Activated T-cell treated with anti-CD3 and anti-CD28 coated beads, Interleukin-2, amount 50 U/mL, for 4 hours (primary cell): ENCODE measurements around the gene ARHGEF37. TPM values are rescaled to one million over a fixed set of nuclear protein-coding genes. Genes with fewer than 3 reads are reported as not detected.
"Not testable (repeated sequence)": the region's sequence is repeated elsewhere in the genome, so short reads cannot be mapped to it uniquely, and the experiment has no call there.

Experiments used
- ATAC-seq, 2 donors: fragments of 200-7000 bp; cut with Tn5 transposase; one replicate each; pipeline ENCODE4 v1.10.0; 2021
- DNase-seq: peaks from one replicate; pipeline ENCODE4 v3.0.0-alpha.2; 2020
- H3K27me3 Mint-ChIP-seq: one replicate; pipeline ENCODE4 v1.8.0; 2021; ENCODE audit warnings: low read depth, mixed read lengths
- H3K36me3 Mint-ChIP-seq: one replicate; pipeline ENCODE4 v1.8.0; 2022; ENCODE audit warnings: mixed read lengths; ENCODE audit not compliant: insufficient read depth
- H3K4me1 Mint-ChIP-seq: one replicate; pipeline ENCODE4 v1.8.0; 2021; ENCODE audit warnings: low read depth, mixed read lengths
- H3K4me3 Mint-ChIP-seq: one replicate; pipeline ENCODE4 v1.8.0; 2021; ENCODE audit warnings: mild to moderate bottlenecking, moderate library complexity, mixed read lengths
- H3K9me3 Mint-ChIP-seq: one replicate; pipeline ENCODE4 v1.8.0; 2021; ENCODE audit warnings: mixed read lengths
- total RNA-seq, 3 donors: library from RNA; stranded (reverse); gene quantifications; one replicate each; pipeline ENCODE4 v1.2.1, GENCODE V29; 2021

Gene ARHGEF37
- total RNA-seq, 3 donors from 2014 or later: 0.08 to 0.53 (median 0.52) TPM

GRCh38 chr5:149581931-149582768 lies 852 bp downstream of the ARHGEF37 start:
- H3K27me3 Mint-ChIP-seq: peaks cover 5% of the 10 kb centered on the region
- H3K9me3 Mint-ChIP-seq: no peaks in the 10 kb centered on the region
- DNase-seq (no peak), ATAC-seq (no peak)
- H3K4me3 Mint-ChIP-seq: peak overlapping the region; percentile 75
- H3K36me3 Mint-ChIP-seq: no peaks in the 10 kb centered on the region
- peaks cover 6% of the 10 kb centered on the region for H3K4me1 Mint-ChIP-seq

- Mint-ChIP-seq H3K27me3 (peaks cover 5% of the 10 kb centered on the region), H3K9me3 (no peaks in the 10 kb centered on the region), H3K4me3 (no peak overlapping the region), H3K4me1 (peaks cover 6% of the 10 kb centered on the region), H3K36me3 (no peaks in the 10 kb centered on the region)
- DNase-seq (no peak), ATAC-seq (no peak)
These were observed 2.1 kb downstream of the ARHGEF37 start for GRCh38 chr5:149583394-149583793.

- ATAC-seq: no peak
- Mint-ChIP-seq H3K27me3 (peaks cover 5% of the 10 kb centered on the region), H3K9me3 (no peaks in the 10 kb centered on the region), H3K4me1 (peaks cover 6% of the 10 kb centered on the region), H3K4me3 (no peak overlapping the region), H3K36me3 (no peaks in the 10 kb centered on the region)
- no peak for DNase-seq
These were observed 2.8 kb downstream of the ARHGEF37 start for GRCh38 chr5:149584121-149584520.

- no peak overlapping the region for H3K4me3 Mint-ChIP-seq
These were observed 4.6 kb downstream of the ARHGEF37 start for GRCh38 chr5:149585910-149586309.

GRCh38 chr5:149586708-149587318 lies 5.5 kb downstream of the ARHGEF37 start:
- Mint-ChIP-seq H3K4me3 (no peak overlapping the region), H3K4me1 (peaks cover 2% of the 10 kb centered on the region), H3K27me3 (no peaks in the 10 kb centered on the region), H3K9me3 (no peaks in the 10 kb centered on the region), H3K36me3 (no peaks in the 10 kb centered on the region)
- no peak for DNase-seq
- peak; percentile 69 to 70 for ATAC-seq

More at GRCh38 chr5:149585910-149586309, 4.6 kb downstream of the ARHGEF37 start:
- no peaks in the 10 kb centered on the region for H3K9me3 Mint-ChIP-seq
- H3K4me1 Mint-ChIP-seq: peaks cover 3% of the 10 kb centered on the region
- H3K27me3 Mint-ChIP-seq: no peaks in the 10 kb centered on the region
- DNase-seq (no peak), ATAC-seq (no peak)
- no peaks in the 10 kb centered on the region for H3K36me3 Mint-ChIP-seq

GRCh38 chr5:149588936-149589335 lies 7.6 kb downstream of the ARHGEF37 start:
- H3K9me3 Mint-ChIP-seq: no peaks in the 10 kb centered on the region
- no peak for ATAC-seq
- peaks cover 3% of the 10 kb centered on the region for H3K27me3 Mint-ChIP-seq
- no peak for DNase-seq
- H3K36me3 Mint-ChIP-seq: no peaks in the 10 kb centered on the region
- no peak overlapping the region for H3K4me3 Mint-ChIP-seq
- peaks cover 2% of the 10 kb centered on the region for H3K4me1 Mint-ChIP-seq

GRCh38 chr5:149593370-149593769 lies 12.1 kb downstream of the ARHGEF37 start:
- no peak for ATAC-seq
- Mint-ChIP-seq H3K9me3 (no peaks in the 10 kb centered on the region), H3K27me3 (peaks cover 4% of the 10 kb centered on the region), H3K36me3 (no peaks in the 10 kb centered on the region), H3K4me1 (no peaks in the 10 kb centered on the region), H3K4me3 (no peak overlapping the region)
- no peak for DNase-seq

- Mint-ChIP-seq H3K9me3 (no peaks in the 10 kb centered on the region), H3K4me1 (no peaks in the 10 kb centered on the region), H3K36me3 (no peaks in the 10 kb centered on the region), H3K4me3 (no peak overlapping the region), H3K27me3 (peaks cover 4% of the 10 kb centered on the region)
- ATAC-seq: no peak
- DNase-seq: no peak
These were observed 13.1 kb downstream of the ARHGEF37 start for GRCh38 chr5:149594206-149594895.

- ATAC-seq, H3K27me3 Mint-ChIP-seq, H3K4me3 Mint-ChIP-seq, H3K9me3 Mint-ChIP-seq, DNase-seq, H3K4me1 Mint-ChIP-seq, H3K36me3 Mint-ChIP-seq: not testable (repeated sequence)
These were observed 13.8 kb downstream of the ARHGEF37 start for GRCh38 chr5:149595105-149595504.

GRCh38 chr5:149596712-149597111 lies 15.4 kb downstream of the ARHGEF37 start:
- Mint-ChIP-seq H3K9me3 (no peaks in the 10 kb centered on the region), H3K4me1 (no peaks in the 10 kb centered on the region), H3K36me3 (no peaks in the 10 kb centered on the region), H3K27me3 (peaks cover 4% of the 10 kb centered on the region), H3K4me3 (no peak overlapping the region)
- ATAC-seq: no peak
- DNase-seq: no peak

- H3K36me3 Mint-ChIP-seq: no peaks in the 10 kb centered on the region
- DNase-seq (no peak), ATAC-seq (no peak)
- H3K27me3 Mint-ChIP-seq: peaks cover 4% of the 10 kb centered on the region
- H3K4me3 Mint-ChIP-seq: no peak overlapping the region
- no peaks in the 10 kb centered on the region for H3K9me3 Mint-ChIP-seq
- no peaks in the 10 kb centered on the region for H3K4me1 Mint-ChIP-seq
These were observed 16.3 kb downstream of the ARHGEF37 start for GRCh38 chr5:149597618-149598017.

- ATAC-seq, H3K27me3 Mint-ChIP-seq, H3K4me3 Mint-ChIP-seq, DNase-seq, H3K36me3 Mint-ChIP-seq, H3K9me3 Mint-ChIP-seq, H3K4me1 Mint-ChIP-seq: not testable (repeated sequence)
These were observed 16.9 kb downstream of the ARHGEF37 start for GRCh38 chr5:149598234-149598633.

- DNase-seq: no peak
- no peaks in the 10 kb centered on the region for H3K9me3 Mint-ChIP-seq
- H3K4me1 Mint-ChIP-seq: no peaks in the 10 kb centered on the region
- H3K36me3 Mint-ChIP-seq: no peaks in the 10 kb centered on the region
- H3K27me3 Mint-ChIP-seq: peaks cover 2% of the 10 kb centered on the region
- ATAC-seq: no peak
- H3K4me3 Mint-ChIP-seq: no peak overlapping the region
These were observed 17.7 kb downstream of the ARHGEF37 start for GRCh38 chr5:149598966-149599365.

- no peak for DNase-seq
- H3K4me3 Mint-ChIP-seq: no peak overlapping the region
- H3K9me3 Mint-ChIP-seq: no peaks in the 10 kb centered on the region
- no peak for ATAC-seq
- H3K27me3 Mint-ChIP-seq: peaks cover 2% of the 10 kb centered on the region
- no peaks in the 10 kb centered on the region for H3K4me1 Mint-ChIP-seq
- no peaks in the 10 kb centered on the region for H3K36me3 Mint-ChIP-seq
These were observed 18.1 kb downstream of the ARHGEF37 start for GRCh38 chr5:149599375-149599774.
